SK-N-SH (cell line): ENCODE measurements around the gene MAML3. TPM values are rescaled to one million over a fixed set of nuclear protein-coding genes. Genes with fewer than 3 reads are reported as not detected.

ENCODE experiments used
- CTCF ChIA-PET: fragments of 300-600, 350-600 bp; formaldehyde crosslinking; extraction: SDS; loops from one replicate; lab custom pipeline; 2021; lab: Yijun Ruan, JAX
- POLR2A ChIA-PET: fragments of 350-600 bp; sonication (Branson Sonifier 250); formaldehyde crosslinking; extraction: SDS; loops from one replicate; lab custom pipeline; 2020; ENCODE audit warnings: antibody characterized with exemption, inconsistent platforms; lab: Yijun Ruan, JAX
- DNase-seq: peaks from one replicate; pipeline ENCODE4 v3.0.0; 2012
- H2AFZ ChIP-seq: fragments of 200-600 bp; sonication (generic); 2 replicates; pipeline ENCODE4 v1.8.1; 2016; ENCODE audit warnings: antibody characterized with exemption, mild to moderate bottlenecking, low read depth
- H3F3A ChIP-seq: fragments of 200-600 bp; sonication (generic); replicated peaks from 2 replicates; pipeline ENCODE3; 2016; ENCODE audit warnings: antibody characterized with exemption, mild to moderate bottlenecking; ENCODE audit not compliant: insufficient read depth
- H3K27ac ChIP-seq, 2 experiments: fragments of 200-500 bp in 1 of 2; fragments of 200-600 bp in 1 of 2; sonication (Bioruptor generic) in 1 of 2; sonication (generic), shearing (Covaris generic) in 1 of 2; 2 replicates each; pipeline versions ENCODE4 v1.5.1 to v1.6.1; 2014 to 2016; ENCODE audit warnings: low read depth in 2 of 2, inconsistent platforms in 1 of 2, low read length in 1 of 2, mild to moderate bottlenecking in 1 of 2, mixed read lengths in 1 of 2
- H3K27me3 ChIP-seq: fragments of 200-600 bp; sonication (generic), shearing (Covaris generic); 2 replicates; pipeline ENCODE4 v1.6.1; 2016; ENCODE audit warnings: mixed run types; ENCODE audit not compliant: insufficient read depth
- H3K36me3 ChIP-seq, 2 experiments: fragments of 200-500 bp in 1 of 2; fragments of 200-600 bp in 1 of 2; sonication (Bioruptor generic) in 1 of 2; sonication (generic) in 1 of 2; replicated peaks in 1 of 2; 2 replicates each; pipeline versions ENCODE3 to v1.5.1; 2014 to 2016; ENCODE audit warnings: low read length in 1 of 2, mild to moderate bottlenecking in 1 of 2; ENCODE audit not compliant: insufficient read depth in 2 of 2, control insufficient read depth in 1 of 2
- H3K4me1 ChIP-seq, 2 experiments: fragments of 200-500 bp in 1 of 2; fragments of 200-600 bp in 1 of 2; sonication (Bioruptor generic) in 1 of 2; sonication (generic), shearing (Covaris generic) in 1 of 2; 2 replicates each; pipeline versions ENCODE4 v1.5.1 to v1.6.1; 2014 to 2016; ENCODE audit warnings: low read depth in 1 of 2, low read length in 1 of 2, mixed run types in 1 of 2; ENCODE audit not compliant: insufficient read depth in 2 of 2, control insufficient read depth in 1 of 2
- H3K4me2 ChIP-seq: fragments of 200-600 bp; sonication (generic), shearing (Covaris generic); 2 replicates; pipeline ENCODE4 v1.6.1; 2017; ENCODE audit warnings: mixed run types
- H3K4me3 ChIP-seq, 2 experiments: fragments of 200-500 bp in 1 of 2; fragments of 200-600 bp in 1 of 2; sonication (Bioruptor generic) in 1 of 2; sonication (generic), shearing (Covaris generic) in 1 of 2; 2 replicates each; pipeline versions ENCODE4 v1.5.1 to v1.8.1; 2014 to 2016; ENCODE audit warnings: low read depth in 2 of 2, inconsistent platforms in 1 of 2, low read length in 1 of 2, mild to moderate bottlenecking in 1 of 2, mixed read lengths in 1 of 2, moderate library complexity in 1 of 2
- H3K79me2 ChIP-seq: fragments of 200-600 bp; sonication (generic); 2 replicates; pipeline ENCODE4 v1.8.1; 2017; ENCODE audit warnings: mild to moderate bottlenecking; ENCODE audit not compliant: insufficient read depth
- H3K9ac ChIP-seq: fragments of 200-600 bp; sonication (generic); 2 replicates; pipeline ENCODE4 v1.6.1; 2017; ENCODE audit warnings: mixed run types
- H3K9me2 ChIP-seq: fragments of 200-600 bp; sonication (generic); 2 replicates; pipeline ENCODE4 v1.6.1; 2017; ENCODE audit warnings: mixed run types
- H3K9me3 ChIP-seq: fragments of 200-600 bp; sonication (generic); 2 replicates; pipeline ENCODE4 v1.6.1; 2017; ENCODE audit warnings: mixed run types, mild to moderate bottlenecking, moderate library complexity
- H4K20me1 ChIP-seq: fragments of 200-600 bp; sonication (generic); 2 replicates; pipeline ENCODE4 v1.6.1; 2017; ENCODE audit warnings: mild to moderate bottlenecking, mixed run types; ENCODE audit not compliant: insufficient read depth
- FOSL2 ChIP-seq: IDR thresholded peaks from 2 replicates; pipeline ENCODE4 v1.4.0; 2012; ENCODE audit warnings: low read depth, mild to moderate bottlenecking, moderate library complexity, borderline replicate concordance
- FOXJ3 ChIP-seq: sonication (generic); formaldehyde crosslinking; IDR thresholded peaks from 2 replicates; pipeline ENCODE4 v1.5.1; 2020; ENCODE audit warnings: mild to moderate bottlenecking, missing genetic modification reagents
- FOXM1 ChIP-seq: IDR thresholded peaks from 2 replicates; pipeline ENCODE4 v1.4.0; 2012; ENCODE audit warnings: low read depth, mild to moderate bottlenecking
- IRF3 ChIP-seq: fragments of 150-350 bp; IDR thresholded peaks from 2 replicates; pipeline ENCODE4 v1.6.1; 2016; ENCODE audit warnings: mild to moderate bottlenecking, low read depth, low read length
- JUND ChIP-seq: IDR thresholded peaks from 2 replicates; pipeline ENCODE4 v1.4.0; 2012
- MAX ChIP-seq: IDR thresholded peaks from 2 replicates; pipeline ENCODE4 v1.4.0; 2012; ENCODE audit warnings: low read depth
- MEF2A ChIP-seq: IDR thresholded peaks from 2 replicates; pipeline ENCODE4 v1.4.0; 2012; ENCODE audit warnings: low read depth, borderline replicate concordance
- NFIC ChIP-seq: IDR thresholded peaks from 2 replicates; pipeline ENCODE4 v1.4.0; 2012; ENCODE audit warnings: borderline replicate concordance
- POLR2AphosphoS5 ChIP-seq: IDR thresholded peaks from 2 replicates; pipeline ENCODE4 v1.6.1; 2012; ENCODE audit warnings: low read depth, low read length
- REST ChIP-seq: IDR thresholded peaks from 2 replicates; pipeline ENCODE4 v1.6.1; 2012; ENCODE audit warnings: mild to moderate bottlenecking, low read depth, low read length, moderate library complexity
- RXRA ChIP-seq: IDR thresholded peaks from 2 replicates; pipeline ENCODE4 v1.4.0; 2012; ENCODE audit warnings: low read depth, mild to moderate bottlenecking, borderline replicate concordance
- TAF1 ChIP-seq: IDR thresholded peaks from 2 replicates; pipeline ENCODE4 v1.6.1; 2012; ENCODE audit warnings: low read depth, mild to moderate bottlenecking, low read length, moderate library complexity, borderline replicate concordance
- WGBS: methylation state at CpG from one replicate; pipeline ENCODE4 v1.1.6; 2017; ENCODE audit warnings: low lambda C conversion rate; 5-methylcytosine and 5-hydroxymethylcytosine counted together
- polyA plus RNA-seq, 3 experiments: library from polyadenylated mRNA; depleted of rRNA; stranded (reverse); fragments of >200 nt; gene quantifications; 2 replicates each; pipeline ENCODE4 v1.2.3, GENCODE V29; 2012

MAML3 gene
- polyA plus RNA-seq, 1 of the 3 experiments (the other 2 are of a cell fraction) = 5.3 TPM

GRCh38 chr4:140070973-140071372, 83.0 kb downstream of the MAML3 start:
- H3K79me2 ChIP-seq = no peaks in the 10 kb centered on the region
- 90% methylated on average over 6 of the region's 6 CpGs for WGBS

More at GRCh38 chr4:140070973-140071372, 83.0 kb downstream of the MAML3 start:
- Histone ChIP-seq H3F3A (no peaks in the 10 kb centered on the region), H3K4me3 (no peak overlapping the region), H3K27me3 (no peaks in the 10 kb centered on the region), H3K36me3 (no peaks in the 10 kb centered on the region), H2AFZ (no peak overlapping the region), H3K4me2 (no peak overlapping the region; the same call in 1 of the 2 replicates), H3K9me2 (no peaks in the 10 kb centered on the region), H3K9ac (no peak overlapping the region), H3K9me3 (no peaks in the 10 kb centered on the region), H3K27ac (peak overlapping the region; percentile 29 to 46; a peak in 2 of 4 replicates), H4K20me1 (no peaks in the 10 kb centered on the region), H3K4me1 (peaks cover 6 to 19% of the 10 kb centered on the region in 2 experiments; a peak in 1 of 4 replicates)
- no peak for TF ChIP-seq POLR2AphosphoS5
- no peak for TF ChIP-seq FOSL2
- no peak for TF ChIP-seq FOXJ3 (CRISPR knock-in tag)
- TF ChIP-seq NFIC = no peak
- TF ChIP-seq RXRA = no peak
- no peak for TF ChIP-seq IRF3
- TF ChIP-seq TAF1 = no peak
- no peak for TF ChIP-seq MAX
- no peak for TF ChIP-seq REST
- TF ChIP-seq FOXM1 = no peak
- TF ChIP-seq MEF2A = no peak
- no peak for TF ChIP-seq JUND
- ChIA-PET POLR2A (no interaction called here), CTCF (interaction anchor here (1.0 to 1.7 kb wide), 5 partner anchors 9 to 183 kb away, joined by 3 to 6 read pairs (median 4); no protein-coding TSS in a partner anchor)
- DNase-seq = no peak
